Naive B cell (primary cell): Measurements from ENCODE around the gene ARHGAP4. TPM values are rescaled to one million over a fixed set of nuclear protein-coding genes. Genes with fewer than 3 reads are reported as not detected.
A peak's percentile ranks its signal among the peaks of the same experiment; 100 is the strongest.

Experiments
- ATAC-seq, 2 donors: fragments of 150-1000 bp; cut with Tn5 transposase; 2 replicates each; pipeline ENCODE4 v1.10.0; 2021; ENCODE audit warnings: low read depth in 2 of 2, mild to moderate bottlenecking in 2 of 2, moderate library complexity in 2 of 2
- DNase-seq: peaks from one replicate; pipeline ENCODE4 v3.0.0; 2022
- H3K27ac Mint-ChIP-seq, 6 donors: one replicate each; pipeline ENCODE4 v1.8.0; 2020 to 2022; ENCODE audit warnings: mild to moderate bottlenecking in 6 of 6, mixed read lengths in 6 of 6, moderate library complexity in 5 of 6, inconsistent platforms in 2 of 6
- H3K27me3 Mint-ChIP-seq, 3 donors: one replicate each; pipeline ENCODE4 v1.8.0; 2021 to 2022; ENCODE audit warnings: mixed read lengths in 3 of 3, mild to moderate bottlenecking in 1 of 3
- H3K36me3 Mint-ChIP-seq, 2 donors: one replicate each; pipeline ENCODE4 v1.8.0; 2020 to 2022; ENCODE audit warnings: mixed read lengths in 2 of 2, inconsistent platforms in 1 of 2, mild to moderate bottlenecking in 1 of 2
- H3K4me1 Mint-ChIP-seq, 3 donors: one replicate each; pipeline ENCODE4 v1.8.0; 2020 to 2022; ENCODE audit warnings: mixed read lengths in 3 of 3, inconsistent platforms in 1 of 3, mild to moderate bottlenecking in 1 of 3, moderate library complexity in 1 of 3
- H3K4me3 Mint-ChIP-seq, 8 donors: one replicate each; pipeline ENCODE4 v1.8.0; 2020 to 2022; ENCODE audit warnings: mild to moderate bottlenecking in 8 of 8, mixed read lengths in 8 of 8, moderate library complexity in 8 of 8, inconsistent platforms in 2 of 8
- H3K9me3 Mint-ChIP-seq, 7 donors: one replicate each; pipeline ENCODE4 v1.8.0; 2020 to 2022; ENCODE audit warnings: mixed read lengths in 7 of 7, mild to moderate bottlenecking in 5 of 7, inconsistent platforms in 2 of 7, moderate library complexity in 1 of 7
- polyA plus RNA-seq, 6 donors: library from polyadenylated mRNA; unstranded; fragments of 300-500 nt; fragmentation: Illumina TruSeq; gene quantifications; one replicate each; pipeline ENCODE4 v1.2.3, GENCODE V29; 2021; ENCODE audit warnings: low read depth in 6 of 6

Gene ARHGAP4
- polyA plus RNA-seq, 6 donors from 2014 or later, result 71.5 to 147 (median 83.5) TPM

- no peaks in the 10 kb centered on the region for H3K36me3 Mint-ChIP-seq
- ATAC-seq, result no peak
- no peaks in the 10 kb centered on the region for H3K9me3 Mint-ChIP-seq
- H3K4me1 Mint-ChIP-seq, result peaks cover 6 to 14% (median 11%) of the 10 kb centered on the region in 3 donors
- no peak overlapping the region for H3K4me3 Mint-ChIP-seq
- H3K27ac Mint-ChIP-seq, result peak overlapping the region in 2 of 6 donors; percentile 78 to 84
- DNase-seq, result no peak
- no peaks in the 10 kb centered on the region for H3K27me3 Mint-ChIP-seq
These were observed 16.8 kb downstream of the ARHGAP4 start for GRCh38 chrX:153909024-153909979.

GRCh38 chrX:153908219-153908860 lies 17.7 kb downstream of the ARHGAP4 start:
- ATAC-seq (no peak), DNase-seq (no peak)
- Mint-ChIP-seq H3K27me3 (no peaks in the 10 kb centered on the region), H3K4me3 (no peak overlapping the region), H3K9me3 (no peaks in the 10 kb centered on the region), H3K27ac (peak overlapping the region in 2 of 6 donors; percentile 76 to 91), H3K4me1 (peaks cover 14 to 22% (median 18%) of the 10 kb centered on the region in 3 donors), H3K36me3 (no peaks in the 10 kb centered on the region)

- peaks cover 23 to 31% (median 24%) of the 10 kb centered on the region in 3 donors for H3K4me1 Mint-ChIP-seq
- no peaks in the 10 kb centered on the region for H3K9me3 Mint-ChIP-seq
- DNase-seq (no peak), ATAC-seq (no peak)
- no peak overlapping the region for H3K4me3 Mint-ChIP-seq
- peak overlapping the region in 1 of 6 donors; percentile 63 for H3K27ac Mint-ChIP-seq
- H3K36me3 Mint-ChIP-seq, result no peaks in the 10 kb centered on the region
- no peaks in the 10 kb centered on the region for H3K27me3 Mint-ChIP-seq
These were observed 18.6 kb downstream of the ARHGAP4 start for GRCh38 chrX:153907456-153907855.

- Mint-ChIP-seq H3K4me1 (peaks cover 29 to 41% (median 34%) of the 10 kb centered on the region in 3 donors), H3K27me3 (no peaks in the 10 kb centered on the region), H3K9me3 (no peaks in the 10 kb centered on the region), H3K27ac (peak overlapping the region in 3 of 6 donors; percentile 60 to 74 (median 70)), H3K36me3 (no peaks in the 10 kb centered on the region), H3K4me3 (peak overlapping the region in 1 of 8 donors; percentile 6)
- ATAC-seq, result no peak
- no peak for DNase-seq
These were observed 19.7 kb downstream of the ARHGAP4 start for GRCh38 chrX:153906126-153906917.

DNA sequence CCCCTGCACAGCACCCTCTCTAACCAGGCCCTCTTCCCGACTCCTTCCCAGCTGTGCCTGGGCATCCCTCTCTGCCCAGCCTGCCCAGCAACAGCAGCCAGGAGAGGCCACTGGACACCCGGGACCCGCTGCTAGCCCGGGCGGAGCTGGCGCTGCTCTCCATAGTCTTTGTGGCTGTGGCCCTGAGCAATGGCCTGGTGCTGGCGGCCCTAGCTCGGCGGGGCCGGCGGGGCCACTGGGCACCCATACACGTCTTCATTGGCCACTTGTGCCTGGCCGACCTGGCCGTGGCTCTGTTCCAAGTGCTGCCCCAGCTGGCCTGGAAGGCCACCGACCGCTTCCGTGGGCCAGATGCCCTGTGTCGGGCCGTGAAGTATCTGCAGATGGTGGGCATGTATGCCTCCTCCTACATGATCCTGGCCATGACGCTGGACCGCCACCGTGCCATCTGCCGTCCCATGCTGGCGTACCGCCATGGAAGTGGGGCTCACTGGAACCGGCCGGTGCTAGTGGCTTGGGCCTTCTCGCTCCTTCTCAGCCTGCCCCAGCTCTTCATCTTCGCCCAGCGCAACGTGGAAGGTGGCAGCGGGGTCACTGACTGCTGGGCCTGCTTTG lies 20.5 kb downstream of the ARHGAP4 start:
- no peaks in the 10 kb centered on the region for H3K9me3 Mint-ChIP-seq
- H3K4me3 Mint-ChIP-seq, result peak overlapping the region in 2 of 8 donors; percentile 3 to 6
- DNase-seq (no peak), ATAC-seq (no peak)
- H3K27me3 Mint-ChIP-seq, result no peaks in the 10 kb centered on the region
- H3K36me3 Mint-ChIP-seq, result no peaks in the 10 kb centered on the region
- H3K4me1 Mint-ChIP-seq, result peaks cover 37 to 48% (median 41%) of the 10 kb centered on the region in 3 donors
- peak overlapping the region in 5 of 6 donors; percentile 24 to 81 (median 70) for H3K27ac Mint-ChIP-seq

- no peak for DNase-seq
- H3K4me1 Mint-ChIP-seq, result peaks cover 37 to 51% (median 50%) of the 10 kb centered on the region in 3 donors
- no peaks in the 10 kb centered on the region for H3K36me3 Mint-ChIP-seq
- H3K27me3 Mint-ChIP-seq, result no peaks in the 10 kb centered on the region
- H3K27ac Mint-ChIP-seq, result peak within 1 kb of the TSS in 4 of 6 donors; percentile 24 to 89 (median 68)
- no peaks in the 10 kb centered on the region for H3K9me3 Mint-ChIP-seq
- peak within 1 kb of the TSS; percentile 37 to 76 (median 58) for H3K4me3 Mint-ChIP-seq
- ATAC-seq, result peak in 1 of 2 donors; percentile 15
These were observed 21.8 kb downstream of the ARHGAP4 start, which contains the start of gene AVPR2 for GRCh38 chrX:153903991-153904957. Gene AVPR2 (plus strand): TSS chrX:153904673. CDS start chrX:153905146, 473 bp downstream.

- Mint-ChIP-seq H3K27ac (peak overlapping the region in 5 of 6 donors; percentile 13 to 92 (median 89)), H3K36me3 (no peaks in the 10 kb centered on the region), H3K4me1 (peaks cover 34 to 51% (median 50%) of the 10 kb centered on the region in 3 donors), H3K27me3 (no peaks in the 10 kb centered on the region), H3K9me3 (no peaks in the 10 kb centered on the region), H3K4me3 (peak overlapping the region in 7 of 8 donors; percentile 23 to 76 (median 65))
- peak in 1 of 2 donors; percentile 2 for ATAC-seq
- DNase-seq, result no peak
These were observed 22.7 kb downstream of the ARHGAP4 start for GRCh38 chrX:153903238-153903980.

DNA sequence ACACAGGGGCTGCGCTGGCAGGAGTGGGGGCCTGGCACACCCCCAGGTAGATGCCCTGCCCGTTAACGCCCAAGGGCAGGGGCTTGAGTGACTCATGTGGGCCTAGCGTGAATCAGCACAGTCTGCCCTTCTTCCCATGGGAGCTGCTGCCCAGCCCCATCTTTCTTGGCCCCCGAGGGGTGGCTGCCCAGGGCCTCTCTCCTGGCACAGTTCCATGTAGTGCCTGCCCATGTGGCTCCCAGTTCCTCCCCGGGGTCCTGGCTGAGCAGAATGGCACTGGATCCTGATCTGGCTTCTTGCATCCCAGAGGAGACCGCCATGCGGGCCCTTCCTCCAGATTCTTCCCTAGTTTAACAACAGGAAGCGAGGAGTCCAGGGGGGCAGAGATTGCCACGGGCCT lies 23.7 kb downstream of the ARHGAP4 start:
- H3K4me1 Mint-ChIP-seq, result peaks cover 33 to 50% (median 48%) of the 10 kb centered on the region in 3 donors
- DNase-seq, result no peak
- peaks cover 0 to 2% (median 0%) of the 10 kb centered on the region in 7 donors for H3K9me3 Mint-ChIP-seq
- no peak for ATAC-seq
- no peaks in the 10 kb centered on the region for H3K36me3 Mint-ChIP-seq
- H3K4me3 Mint-ChIP-seq, result peak overlapping the region in 2 of 8 donors; percentile 12 to 45
- H3K27ac Mint-ChIP-seq, result peak overlapping the region in 1 of 6 donors; percentile 83
- H3K27me3 Mint-ChIP-seq, result no peaks in the 10 kb centered on the region

- H3K9me3 Mint-ChIP-seq, result peaks cover 0 to 2% (median 0%) of the 10 kb centered on the region in 7 donors
- ATAC-seq (no peak), DNase-seq (no peak)
- H3K4me1 Mint-ChIP-seq, result peaks cover 33 to 50% (median 48%) of the 10 kb centered on the region in 3 donors
- peak overlapping the region in 5 of 6 donors; percentile 76 to 97 (median 87) for H3K27ac Mint-ChIP-seq
- no peaks in the 10 kb centered on the region for H3K27me3 Mint-ChIP-seq
- H3K4me3 Mint-ChIP-seq, result peak overlapping the region in 6 of 8 donors; percentile 34 to 84 (median 77)
- no peaks in the 10 kb centered on the region for H3K36me3 Mint-ChIP-seq
These were observed 24.3 kb downstream of the ARHGAP4 start for GRCh38 chrX:153901753-153902140.

DNA sequence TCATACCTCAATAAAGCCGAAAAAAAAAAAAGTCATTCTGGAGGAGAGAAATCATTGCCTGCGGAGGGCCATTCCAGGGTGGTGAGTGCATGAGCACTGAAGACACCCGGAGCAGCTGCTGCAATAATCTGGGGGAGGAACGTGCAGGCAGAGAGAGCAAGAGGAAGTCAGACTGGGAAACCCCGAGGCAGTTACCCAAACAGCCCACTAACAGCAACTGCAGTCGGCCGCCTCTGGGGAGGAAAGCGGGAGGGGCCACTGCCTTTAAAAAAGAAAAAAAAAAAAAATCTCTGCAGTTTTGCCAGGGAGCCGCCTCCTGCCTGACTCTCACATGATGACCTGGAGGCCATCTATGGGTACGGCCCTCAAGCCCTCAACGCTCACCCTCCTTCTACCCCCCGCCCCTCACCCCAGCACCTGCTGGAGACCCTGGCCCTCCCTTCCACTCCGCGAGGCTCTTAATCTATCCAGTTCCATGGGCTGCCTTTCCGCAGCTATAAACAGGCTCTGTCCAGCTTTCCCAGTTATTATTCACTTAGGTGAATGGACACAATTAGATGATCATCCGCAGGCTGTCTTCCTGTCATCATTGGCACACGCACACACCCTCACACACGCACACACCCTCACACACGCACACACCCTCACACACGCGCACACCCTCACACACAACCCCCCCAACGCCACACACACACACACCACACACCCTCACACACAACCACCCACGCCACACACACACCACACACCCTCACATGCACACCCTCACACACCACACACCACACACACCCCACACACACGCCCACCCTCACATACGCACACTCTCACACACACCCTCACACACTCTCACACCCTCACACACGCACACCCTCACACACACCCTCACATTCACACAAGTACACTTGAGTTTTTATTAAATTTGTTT lies 25.0 kb downstream of the ARHGAP4 start:
- peaks cover 0 to 2% (median 0%) of the 10 kb centered on the region in 7 donors for H3K9me3 Mint-ChIP-seq
- H3K27ac Mint-ChIP-seq, result peak overlapping the region; percentile 83 to 97 (median 93)
- H3K4me3 Mint-ChIP-seq, result peak overlapping the region; percentile 34 to 86 (median 82)
- DNase-seq (peak; percentile 76), ATAC-seq (peak; percentile 95 to 98)
- no peaks in the 10 kb centered on the region for H3K36me3 Mint-ChIP-seq
- peaks cover 33 to 48% (median 47%) of the 10 kb centered on the region in 3 donors for H3K4me1 Mint-ChIP-seq
- H3K27me3 Mint-ChIP-seq, result no peaks in the 10 kb centered on the region
